CD4-positive, alpha-beta T cell treated with Interferon alpha-2 for 1 hour (primary cell): Measurements from ENCODE around the gene SPRED2.

ENCODE experiments used
- DNase-seq, 2 donors: peaks; one replicate each; pipeline ENCODE4 v3.0.0-alpha.2; 2020 to 2022

Gene SPRED2, protein sequence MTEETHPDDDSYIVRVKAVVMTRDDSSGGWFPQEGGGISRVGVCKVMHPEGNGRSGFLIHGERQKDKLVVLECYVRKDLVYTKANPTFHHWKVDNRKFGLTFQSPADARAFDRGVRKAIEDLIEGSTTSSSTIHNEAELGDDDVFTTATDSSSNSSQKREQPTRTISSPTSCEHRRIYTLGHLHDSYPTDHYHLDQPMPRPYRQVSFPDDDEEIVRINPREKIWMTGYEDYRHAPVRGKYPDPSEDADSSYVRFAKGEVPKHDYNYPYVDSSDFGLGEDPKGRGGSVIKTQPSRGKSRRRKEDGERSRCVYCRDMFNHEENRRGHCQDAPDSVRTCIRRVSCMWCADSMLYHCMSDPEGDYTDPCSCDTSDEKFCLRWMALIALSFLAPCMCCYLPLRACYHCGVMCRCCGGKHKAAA

DNA sequence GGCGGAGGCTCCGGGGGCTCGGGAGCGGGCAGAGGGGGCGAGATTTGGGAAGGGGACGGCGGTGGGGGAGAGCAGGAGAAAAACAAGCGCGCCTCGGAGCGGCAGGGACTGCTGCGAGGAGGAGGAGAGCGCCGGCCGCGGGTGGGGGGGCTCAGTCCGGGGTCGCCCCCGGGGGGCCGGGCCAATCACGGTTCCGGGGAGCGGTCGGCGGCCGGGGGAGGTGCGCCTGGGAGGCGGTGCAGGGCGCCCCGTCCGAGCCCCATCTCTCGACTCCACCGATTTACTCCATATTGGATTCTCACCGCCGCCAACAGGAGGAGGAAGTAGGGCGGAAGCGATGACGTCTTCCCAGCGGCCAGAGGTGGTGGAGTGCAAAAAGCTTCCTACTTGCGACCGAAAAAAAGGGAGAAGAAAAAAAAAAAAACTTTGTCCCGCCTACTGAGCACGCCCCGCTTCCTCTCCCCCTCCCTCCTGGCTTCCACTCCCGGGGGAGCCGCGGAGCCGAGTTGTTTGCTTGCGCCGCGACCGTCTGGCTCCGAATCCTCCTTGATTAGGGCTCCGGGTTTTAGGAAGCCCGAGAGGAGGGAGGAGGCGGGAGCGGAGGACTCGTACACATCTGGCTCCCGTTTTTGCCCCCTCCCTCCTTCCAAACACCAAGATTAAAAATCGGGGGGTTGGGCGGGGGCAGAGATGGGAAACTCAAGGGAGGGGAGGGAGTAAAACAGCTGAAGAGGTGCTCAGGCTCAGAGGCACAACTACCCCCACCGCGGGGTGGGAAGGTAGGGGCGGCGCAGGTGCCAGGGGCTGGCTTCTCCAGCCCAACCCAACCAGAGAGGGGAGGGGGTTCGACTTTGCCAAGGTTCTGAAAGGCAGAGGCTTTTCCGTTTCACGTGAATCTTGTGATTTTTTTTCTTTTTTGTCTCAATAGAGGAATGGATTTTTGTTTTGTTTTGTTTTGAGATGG is at the start of gene SPRED2:
TSS of gene SPRED2 (minus strand) at position 373 of the 964 bp plus-strand sequence. CDS start 612 bp downstream, outside the sequence.
- DNase-seq: peak; percentile 77 to 81

DNA sequence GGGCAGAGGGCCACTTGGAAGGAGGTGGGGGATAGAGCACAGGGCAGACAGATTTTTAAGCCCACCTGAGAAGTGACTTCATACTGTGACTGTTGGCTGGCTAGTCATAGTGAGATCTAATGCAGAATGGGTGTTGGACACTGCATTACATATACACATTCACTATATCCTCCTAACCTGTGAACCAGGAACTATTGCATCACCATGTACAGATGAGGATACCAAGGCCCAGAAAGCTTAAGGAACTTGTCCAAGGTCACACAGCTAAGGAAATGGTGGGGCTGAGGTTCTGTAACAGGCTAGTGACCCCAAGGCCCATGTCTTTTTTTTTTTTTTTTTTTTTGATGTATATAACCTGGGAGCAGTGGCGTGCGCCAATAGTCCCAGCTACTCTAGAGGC is 49.6 kb upstream of the SPRED2 start:
- no peak for DNase-seq

DNA sequence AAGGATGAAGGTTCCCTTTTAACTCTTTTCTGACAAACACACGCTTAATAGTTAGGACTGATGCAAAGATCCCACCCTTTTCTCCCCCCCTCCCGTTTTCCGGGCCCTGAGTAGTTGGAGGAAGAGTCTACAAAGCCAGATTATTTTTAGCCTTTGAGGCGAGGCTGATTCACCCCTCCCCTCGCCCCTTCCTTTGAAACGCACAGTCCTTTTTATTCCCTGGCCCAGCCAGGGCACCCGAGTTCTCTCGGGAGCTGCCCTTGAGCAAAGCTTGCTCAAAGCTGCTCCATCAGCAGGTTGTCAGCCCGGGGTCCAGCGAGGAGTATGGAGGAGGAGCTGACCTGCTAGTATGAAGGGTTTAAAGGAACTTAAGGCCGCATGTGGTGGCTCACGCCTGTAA is 47.1 kb upstream of the SPRED2 start:
- DNase-seq: no peak

DNA sequence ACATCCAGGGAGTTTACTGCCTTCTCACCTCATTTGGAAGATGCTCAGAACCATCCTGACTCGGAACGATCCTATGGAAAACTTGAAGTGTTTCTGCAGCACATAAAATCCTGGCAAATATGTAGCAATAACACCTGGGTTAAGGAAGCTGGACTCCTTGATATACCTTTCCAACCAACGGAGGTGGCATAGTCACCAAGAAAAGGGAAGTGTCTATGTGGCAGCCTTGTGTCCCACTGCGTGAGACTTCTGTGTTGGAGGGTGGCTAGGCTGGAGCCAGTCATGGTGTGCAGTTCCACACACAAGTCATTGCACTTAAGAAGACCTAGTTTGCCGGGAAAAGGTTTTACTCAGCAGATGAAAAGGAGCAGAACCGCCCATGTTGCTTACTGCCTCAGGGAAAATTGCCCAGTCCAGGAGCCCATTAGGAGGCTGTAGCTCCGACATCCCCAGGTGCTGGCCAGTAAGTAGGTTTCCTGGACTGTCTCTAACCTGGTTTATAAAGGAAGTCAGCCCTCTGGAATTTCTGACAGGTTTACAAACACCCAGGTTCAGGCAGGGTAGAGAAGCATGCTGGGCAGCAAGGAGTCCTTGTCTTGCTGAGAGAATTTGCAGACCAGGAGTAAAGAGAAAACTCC is 46.2 kb upstream of the SPRED2 start:
- DNase-seq: no peak

DNA sequence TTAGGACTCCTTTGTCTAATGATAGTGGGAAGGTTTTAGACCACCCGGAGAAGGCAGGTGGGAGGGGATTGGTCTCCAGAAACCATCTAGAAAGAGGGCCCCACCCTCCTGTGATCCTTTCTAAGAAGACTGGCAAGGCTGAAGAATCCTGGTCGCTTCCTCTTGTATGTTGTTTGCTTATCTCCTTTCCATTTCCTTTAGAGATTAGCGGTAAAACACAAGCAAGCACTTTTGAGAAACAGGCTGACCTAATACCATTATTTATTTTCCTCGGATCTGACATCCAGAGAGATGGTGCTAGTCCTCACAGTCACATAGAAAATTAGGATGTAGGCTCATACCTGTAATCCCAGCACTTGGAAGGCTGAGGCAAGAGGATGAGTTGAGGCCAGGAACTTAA is 45.2 kb upstream of the SPRED2 start:
- no peak for DNase-seq

DNA sequence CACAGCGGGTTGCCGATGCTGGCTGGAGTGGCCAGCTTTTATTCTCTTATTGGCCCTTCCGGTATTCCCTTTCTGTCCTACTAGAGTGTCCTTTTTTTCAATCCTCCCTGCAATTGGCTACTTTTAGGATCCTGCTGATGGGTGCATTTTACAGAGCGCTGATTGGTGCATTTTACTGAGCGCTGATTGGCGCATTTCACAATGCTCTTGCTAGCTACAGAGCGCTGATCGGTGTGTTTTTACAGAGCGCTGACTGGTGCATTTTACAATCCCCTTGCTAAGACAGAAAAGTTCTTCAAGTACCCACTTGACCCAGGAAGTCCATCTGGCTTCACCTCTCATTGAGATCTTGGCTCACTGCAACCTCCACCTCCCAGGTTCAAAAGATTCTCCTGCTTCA is 44.4 kb upstream of the SPRED2 start:
- DNase-seq: no peak

DNA sequence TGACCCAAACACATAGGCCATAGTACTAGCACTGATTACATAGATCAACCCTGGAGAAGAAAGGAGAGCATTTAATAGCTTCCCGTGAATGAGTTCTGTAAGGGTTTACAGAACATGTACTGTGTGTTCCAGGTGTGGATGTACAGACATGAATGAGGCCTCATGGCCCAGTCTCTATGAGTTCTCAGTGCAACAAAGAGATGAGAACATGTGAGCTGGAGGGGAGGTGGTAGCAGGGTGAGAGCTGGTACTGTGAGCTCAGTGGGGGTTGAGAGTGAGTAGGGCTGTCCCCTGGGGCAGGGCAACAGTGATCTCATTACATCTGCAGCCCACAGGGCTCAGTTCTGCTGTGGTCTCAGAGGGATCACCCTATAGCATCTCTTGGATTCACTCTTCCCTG is 42.6 kb upstream of the SPRED2 start:
- no peak for DNase-seq

DNA sequence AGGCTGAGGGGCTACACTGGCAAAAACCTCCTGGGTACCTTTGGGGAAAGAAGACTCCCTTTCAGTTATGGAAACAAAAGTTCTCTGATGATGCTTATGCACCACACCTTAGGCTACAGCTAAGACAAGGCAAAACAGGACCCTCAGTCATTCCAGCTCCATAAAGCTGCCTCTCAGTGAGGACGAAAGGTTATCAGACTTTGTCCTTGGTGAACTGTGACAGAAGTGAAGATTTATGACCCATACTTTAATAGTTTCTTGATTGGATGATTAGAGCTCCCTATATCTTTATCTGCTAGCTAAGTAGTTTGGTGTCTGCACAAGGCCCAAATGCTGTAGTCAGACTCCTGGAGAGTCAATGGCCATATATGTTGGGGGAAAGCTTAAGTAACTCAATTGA is 40.6 kb upstream of the SPRED2 start:
- DNase-seq: no peak

DNA sequence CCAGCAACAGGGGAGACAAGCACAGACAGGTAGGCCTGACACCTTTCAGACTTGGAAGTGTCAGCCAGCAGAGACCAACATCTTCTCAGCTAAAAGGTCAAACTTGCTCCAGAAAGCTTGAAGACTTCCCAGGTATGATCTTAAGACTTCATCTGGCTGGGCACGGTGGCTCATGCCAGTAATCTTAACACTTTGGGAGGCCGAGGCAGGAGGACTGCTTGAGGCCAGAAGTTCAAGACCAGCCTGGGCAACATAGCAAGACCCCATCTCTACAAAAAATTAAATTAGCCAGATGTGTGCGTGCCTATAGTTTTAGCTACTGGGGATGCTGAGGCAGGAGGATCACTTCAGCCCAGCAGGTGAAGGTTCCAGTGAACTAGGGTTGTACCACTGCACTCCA is 39.0 kb upstream of the SPRED2 start:
- no peak for DNase-seq

DNA sequence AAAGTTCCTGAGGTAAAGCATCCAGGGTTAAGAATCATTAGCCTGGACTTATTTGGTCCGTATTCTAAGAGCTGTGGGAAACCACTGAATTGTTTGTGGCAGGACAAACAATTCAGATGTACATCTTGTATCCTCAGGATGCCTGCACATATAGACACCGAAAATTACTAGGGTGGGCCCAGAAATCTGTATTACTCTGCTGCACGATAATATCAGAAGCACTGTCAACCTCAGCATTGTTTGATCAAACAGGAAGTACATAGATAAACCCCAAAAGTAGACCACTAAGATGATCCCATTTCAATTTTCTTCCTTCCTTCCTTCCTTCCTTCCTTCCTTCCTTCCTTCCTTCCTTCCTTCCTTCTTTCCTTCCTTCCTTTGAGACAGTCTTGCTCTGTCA is 34.2 kb upstream of the SPRED2 start:
- DNase-seq: no peak

DNA sequence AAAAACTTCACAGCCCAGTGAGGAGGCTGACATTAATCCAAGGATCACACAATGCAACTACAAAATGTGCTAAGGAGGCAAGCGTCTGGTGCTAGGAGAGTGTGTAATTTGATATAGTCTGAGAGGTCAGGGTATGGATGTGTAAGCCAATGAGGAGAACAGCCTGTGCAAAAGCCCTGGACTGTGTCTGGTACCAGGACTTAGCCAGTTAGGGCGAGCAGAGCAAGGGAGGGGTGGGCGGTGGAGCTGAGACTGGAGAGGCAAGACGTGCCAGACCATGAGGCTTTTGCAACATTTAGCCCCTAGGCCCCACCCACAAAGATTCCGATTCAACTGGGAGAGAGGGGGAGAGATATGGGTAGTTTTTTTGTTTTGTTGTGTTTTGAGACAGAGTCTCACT is 33.5 kb upstream of the SPRED2 start:
- no peak for DNase-seq

DNA sequence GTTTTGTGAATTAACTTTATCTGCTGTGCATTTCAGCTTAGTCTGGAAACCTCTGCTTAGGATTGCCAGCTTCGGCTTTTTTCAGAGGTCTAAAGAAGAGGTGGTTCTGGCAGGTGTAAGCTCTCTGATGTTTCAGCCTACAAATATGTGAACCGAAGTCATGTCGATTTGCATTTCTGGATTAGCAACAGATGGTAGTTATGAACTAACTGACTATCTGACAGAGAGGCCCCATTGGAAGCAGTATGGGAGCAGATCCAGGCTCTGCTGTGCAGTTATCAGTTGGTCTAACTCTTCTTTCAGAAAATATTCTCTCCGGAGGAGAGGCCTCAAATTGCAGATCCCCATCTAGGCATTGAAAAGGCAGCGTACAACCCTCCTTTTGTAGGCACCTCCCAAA is 32.7 kb upstream of the SPRED2 start:
- DNase-seq: no peak

DNA sequence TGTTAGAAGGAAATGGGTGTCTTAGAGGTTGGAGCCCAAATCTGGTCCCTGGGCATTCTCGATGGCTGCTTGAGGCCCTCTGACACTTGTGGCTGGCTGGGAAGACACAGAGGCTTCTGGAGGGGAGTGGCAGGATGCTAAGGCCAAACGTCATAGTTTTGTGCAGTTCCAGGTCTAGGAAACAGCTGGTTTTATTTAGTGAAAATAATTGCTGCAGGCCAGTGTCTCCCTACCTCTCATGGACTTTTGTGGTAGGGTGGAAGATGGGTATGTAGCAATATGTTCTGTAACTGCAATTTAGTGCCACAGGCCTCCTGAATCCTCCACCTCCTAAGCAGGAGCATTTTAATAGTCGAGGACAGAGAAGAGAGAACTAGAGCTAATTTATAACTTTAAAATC is 32.2 kb upstream of the SPRED2 start:
- no peak for DNase-seq

DNA sequence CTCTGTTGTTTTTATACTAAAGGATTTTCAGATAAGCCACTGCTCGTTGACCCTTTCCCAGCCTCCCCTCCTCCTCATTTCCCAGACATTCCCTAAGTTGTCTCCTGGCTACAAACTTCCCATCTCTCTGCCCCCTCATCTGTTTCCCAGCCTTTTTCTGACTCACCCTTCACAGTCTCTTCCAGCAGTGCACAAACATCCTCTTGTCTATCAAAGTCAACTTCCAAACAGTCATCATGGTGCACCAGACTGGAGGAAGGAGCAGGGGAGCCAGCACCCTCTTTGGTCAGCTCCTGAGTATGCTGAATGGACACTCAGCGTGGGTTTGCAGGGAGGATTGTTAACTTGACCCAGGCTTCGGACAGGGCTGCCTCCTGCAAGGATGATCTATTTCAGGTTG is 26.6 kb upstream of the SPRED2 start:
- DNase-seq: no peak

DNA sequence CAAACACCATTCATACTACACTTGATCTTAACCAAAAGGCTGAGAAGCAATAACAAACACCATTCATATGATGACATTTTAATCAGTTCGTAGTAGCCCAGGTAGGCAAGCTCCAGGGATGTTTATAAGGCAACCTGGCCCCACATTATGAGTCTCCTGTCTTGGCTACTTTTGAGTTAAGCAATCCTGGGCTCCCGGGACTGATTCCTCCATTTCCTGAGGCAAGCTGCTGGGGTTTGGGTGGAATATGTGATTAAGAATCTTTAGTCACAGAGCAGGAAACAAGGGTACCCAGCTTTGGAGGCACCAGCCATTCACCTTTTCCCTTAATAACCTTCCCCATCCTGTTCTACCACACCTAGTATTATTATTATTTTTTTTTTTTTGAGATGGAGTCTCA is 24.5 kb upstream of the SPRED2 start:
- DNase-seq: no peak

DNA sequence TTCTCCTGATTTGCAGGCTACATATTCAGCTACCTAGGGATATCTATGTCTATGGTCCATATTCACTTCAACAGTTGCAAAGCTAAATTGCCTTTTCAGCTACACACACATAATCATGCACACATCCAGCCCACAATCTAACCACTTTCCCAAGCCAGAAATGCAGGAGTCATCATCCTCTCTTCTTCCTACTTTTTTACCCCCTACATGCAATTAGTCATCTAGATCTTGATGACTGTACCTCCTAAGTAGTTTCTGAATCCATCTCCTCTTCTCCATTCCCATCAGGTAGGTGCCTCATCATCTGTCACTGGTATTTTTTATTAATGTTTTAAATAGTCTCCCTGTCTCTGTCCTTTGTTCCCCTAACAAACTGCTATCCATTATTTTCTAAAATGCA is 23.7 kb upstream of the SPRED2 start:
- DNase-seq: no peak

DNA sequence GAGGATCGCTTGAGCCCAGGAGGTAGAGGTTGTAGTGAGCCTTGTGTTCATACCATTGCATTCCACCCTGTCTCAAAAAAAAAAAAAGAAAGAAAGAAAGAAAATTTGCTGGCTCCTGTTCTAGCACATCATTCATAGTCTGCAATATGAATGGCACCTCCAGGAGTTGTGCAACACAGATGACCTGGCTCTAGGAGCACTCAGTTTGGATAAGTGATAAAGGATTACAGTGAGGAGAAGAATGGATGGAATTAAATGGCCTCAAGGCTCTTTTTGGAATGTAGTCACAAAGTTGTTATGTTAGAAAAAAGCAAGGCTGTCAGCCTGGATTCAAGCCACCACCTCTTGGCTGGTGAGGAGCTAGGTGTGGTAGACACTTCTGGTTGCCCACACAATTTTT is 21.5 kb upstream of the SPRED2 start:
- no peak for DNase-seq

DNA sequence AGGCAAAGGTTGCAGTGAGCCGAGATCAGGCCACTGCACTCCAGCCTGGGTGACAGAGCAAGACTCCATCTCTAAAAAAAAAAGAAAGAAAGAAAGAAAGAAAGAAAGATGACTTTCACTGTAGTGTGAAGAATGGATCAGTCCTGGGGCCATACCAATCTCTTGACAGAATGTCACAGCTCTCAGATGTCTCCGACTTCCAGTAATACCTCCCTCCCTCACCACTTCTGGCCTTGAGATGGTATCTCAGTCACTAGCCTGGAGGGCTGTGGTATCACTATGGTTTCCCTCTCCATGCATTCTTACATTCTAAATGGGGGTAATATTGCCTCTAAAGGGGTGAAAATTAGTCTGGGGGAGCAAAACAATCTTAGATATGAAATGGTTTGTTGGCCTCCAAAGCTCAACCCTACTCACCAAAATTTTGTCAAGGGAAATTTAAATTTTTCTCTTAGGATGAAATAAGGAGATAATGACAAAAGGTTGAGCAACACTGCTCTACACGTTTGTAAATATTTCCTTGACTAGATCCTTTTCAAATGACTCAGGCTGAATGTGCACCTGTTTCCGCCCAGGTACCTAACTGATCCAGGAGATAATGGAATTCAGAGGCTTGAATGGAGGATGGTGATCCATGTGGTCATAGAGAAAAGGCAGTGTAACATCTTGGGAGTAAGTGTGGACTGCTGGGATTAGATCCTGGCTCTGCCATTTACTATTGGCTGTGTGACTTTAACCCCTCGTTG is 19.9 kb upstream of the SPRED2 start:
- no peak for DNase-seq

DNA sequence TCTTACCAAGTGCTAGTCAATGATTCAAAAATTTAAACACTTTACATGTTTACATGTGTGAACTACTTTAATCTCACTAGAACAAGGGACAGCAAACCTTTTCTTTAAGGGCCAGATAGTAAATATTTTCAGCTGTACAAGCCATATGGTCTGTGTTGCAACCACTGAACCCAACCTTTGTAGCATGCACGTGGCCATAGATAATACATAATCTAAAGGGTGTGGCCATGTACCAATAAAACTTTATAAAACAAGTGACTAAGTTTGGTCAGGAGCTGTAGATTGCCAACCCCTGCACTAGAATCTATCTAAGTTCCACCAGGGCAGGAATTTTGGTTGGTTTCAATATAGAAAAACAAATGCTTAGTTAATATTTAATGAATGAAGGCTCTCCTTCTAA is 18.4 kb upstream of the SPRED2 start:
- DNase-seq: no peak

DNA sequence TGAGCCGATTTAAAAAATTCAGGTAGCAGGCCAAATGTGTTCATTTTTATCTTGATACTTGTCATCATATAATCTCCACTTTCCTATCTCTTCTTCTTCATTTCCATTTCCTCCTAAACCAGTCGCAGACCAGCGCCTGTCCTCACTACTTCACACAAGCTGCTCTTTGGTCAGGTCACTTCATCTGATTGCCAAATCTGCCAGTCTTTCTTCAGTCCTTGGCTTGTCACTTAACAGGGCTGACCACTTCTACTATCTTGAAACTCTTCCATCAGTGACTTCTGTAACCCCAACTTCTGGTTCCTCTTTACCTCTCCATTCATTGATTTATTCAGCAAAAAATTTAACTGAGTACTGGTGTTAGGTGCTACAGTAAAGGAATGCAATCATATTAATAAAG is 18.0 kb upstream of the SPRED2 start:
- DNase-seq: no peak

DNA sequence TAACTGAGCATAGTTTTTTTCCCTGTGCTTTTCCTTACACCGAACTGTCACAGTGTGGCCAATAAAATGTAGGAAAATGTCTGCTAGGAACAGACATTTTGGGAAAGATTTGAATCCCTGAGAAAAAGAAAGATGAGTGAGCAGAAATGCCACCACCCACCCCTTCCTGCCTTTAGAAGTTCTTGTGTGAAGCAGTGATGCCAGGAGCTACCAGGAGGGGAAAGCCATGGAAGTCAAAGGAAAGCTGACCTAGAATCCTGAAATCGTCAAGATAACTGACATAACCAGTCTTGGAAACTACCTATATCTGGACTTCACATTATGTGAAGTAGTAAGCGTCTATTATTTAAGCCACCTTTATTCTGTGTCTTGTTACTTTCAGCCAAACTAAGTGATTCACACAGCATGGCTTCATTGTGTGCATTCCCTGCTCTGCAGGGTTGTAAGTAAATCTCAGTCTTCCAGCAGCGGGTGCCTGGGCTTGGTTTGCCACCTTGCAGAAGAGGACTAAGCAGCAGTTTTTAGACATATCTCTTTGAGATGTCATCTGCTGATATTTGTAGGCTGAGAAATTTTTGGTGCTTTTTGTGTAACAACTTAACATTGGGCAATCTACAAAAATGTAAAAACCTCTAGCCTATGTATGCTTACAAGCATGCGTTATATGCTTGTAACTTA is 11.2 kb upstream of the SPRED2 start:
- DNase-seq: no peak

DNA sequence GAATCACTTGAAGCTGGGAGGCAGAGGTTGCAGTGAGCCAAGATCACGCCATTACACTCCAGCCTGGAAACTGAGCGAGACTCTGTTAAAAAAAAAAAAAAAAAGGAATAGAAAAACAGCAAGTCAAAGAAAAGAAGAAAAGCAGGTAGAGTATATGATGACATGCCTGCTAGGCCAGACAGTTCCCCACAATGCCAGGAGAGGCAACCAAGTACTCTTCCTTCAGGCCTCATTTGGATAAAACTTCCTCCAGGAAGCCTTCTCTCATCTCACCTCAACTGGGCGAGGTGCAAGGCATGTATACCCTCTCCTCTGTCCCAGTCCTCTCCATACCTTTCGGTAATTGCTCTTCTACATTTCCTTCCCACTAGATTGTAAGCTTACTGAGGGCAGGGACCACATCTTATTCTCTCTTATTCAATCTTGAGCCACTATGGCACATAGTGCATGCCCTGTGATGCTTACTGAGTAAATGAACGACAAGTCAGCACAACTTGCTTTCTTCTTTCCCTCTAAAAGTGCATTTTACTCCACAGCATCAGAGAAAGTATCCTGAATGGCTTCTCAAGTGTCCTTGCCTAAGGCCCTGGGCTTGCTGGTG is 10.1 kb upstream of the SPRED2 start:
- DNase-seq: no peak
